ENCODE results near the gene EMX1. TPM values are rescaled to one million over a fixed set of nuclear protein-coding genes. Genes with fewer than 3 reads are reported as not detected.
A peak's percentile ranks its signal among the peaks of the same experiment; 100 is the strongest.

Gene EMX1
- polyA plus RNA-seq, 1 donor from 2014 or later = 0.33 TPM

DNA sequence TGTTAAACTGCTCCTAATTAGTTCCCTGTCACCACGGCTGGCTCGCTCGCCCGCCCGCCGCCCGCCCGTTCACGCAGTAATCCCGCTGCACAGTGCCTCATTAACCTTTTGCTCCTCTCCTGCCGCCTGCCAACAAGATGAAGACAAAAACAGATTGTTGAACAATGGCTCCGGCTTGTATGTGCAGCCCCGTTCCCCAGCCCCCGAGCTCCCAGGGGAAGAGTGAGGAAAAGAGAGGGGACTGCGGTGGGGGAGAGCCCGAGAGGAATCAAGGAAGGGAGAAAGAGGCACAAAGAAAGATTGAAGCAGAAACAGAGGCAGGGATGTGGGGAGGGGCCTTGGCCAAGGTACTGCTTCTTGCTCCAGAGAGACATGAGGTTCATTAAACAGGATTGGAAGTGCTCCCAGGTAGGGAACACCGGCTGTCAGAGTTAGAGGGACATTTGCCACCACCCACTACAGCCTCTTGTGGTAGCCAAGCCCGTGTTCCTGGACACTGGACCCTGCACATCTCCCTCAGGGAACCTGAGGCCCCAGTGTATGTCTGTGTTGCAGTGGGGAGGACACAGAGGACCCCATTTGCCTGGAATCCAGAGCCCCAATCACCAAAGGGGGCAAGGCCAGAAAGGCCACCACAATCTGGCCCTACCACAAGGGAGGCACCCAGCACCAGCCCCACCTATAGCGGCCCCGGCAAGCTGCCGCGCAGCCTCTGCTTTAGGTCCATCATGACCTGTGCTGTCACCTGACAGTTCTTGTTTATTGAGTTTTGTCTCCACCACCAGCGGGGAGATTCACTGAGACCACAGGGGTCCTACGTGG lies 38.1 kb downstream of the EMX1 start:
- Histone ChIP-seq H3K36me3 (ENCODE audit: insufficient read depth, low read length) (no peaks in the 10 kb centered on the region), H3K9ac (ENCODE audit: low read length) (peak overlapping the region; percentile 38)

DNA sequence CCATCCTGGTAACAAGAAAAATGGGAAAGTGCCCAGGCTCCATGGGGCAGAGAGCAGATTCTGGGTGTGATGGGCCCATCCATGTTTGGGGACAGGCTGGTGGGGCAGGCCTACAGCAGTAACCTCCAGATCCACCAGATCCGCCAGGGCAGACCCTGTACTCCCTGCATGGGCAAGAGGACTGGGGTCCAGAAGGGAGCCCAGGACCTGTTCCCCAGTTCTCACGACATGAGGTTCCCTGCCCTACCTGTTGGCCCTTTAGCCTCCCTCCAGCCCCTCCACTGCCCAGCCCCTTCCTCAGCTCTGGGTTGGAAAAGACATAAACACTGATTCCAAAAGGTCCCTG lies 38.7 kb downstream of the EMX1 start:
- Histone ChIP-seq H3K4me2 (ENCODE audit: low read length) (no peak overlapping the region), H3K79me2 (replicated peaks; ENCODE audit: insufficient read depth, low read length) (no peaks in the 10 kb centered on the region), H3K27me3 (ENCODE audit: insufficient read depth, low read depth, low read length) (no peaks in the 10 kb centered on the region), H3K9ac (ENCODE audit: low read length) (no peak overlapping the region), H4K20me1 (ENCODE audit: insufficient read depth) (no peaks in the 10 kb centered on the region), H2AFZ (ENCODE audit: low read depth, low read length) (no peak overlapping the region), H3K9me2 (ENCODE audit: insufficient read depth, low read length) (no peaks in the 10 kb centered on the region), H3F3A (ENCODE audit: insufficient read depth, low read length, poor library complexity, severe bottlenecking) (no peaks in the 10 kb centered on the region), H3K9me3 (ENCODE audit: low read length) (no peaks in the 10 kb centered on the region), H3K27ac (ENCODE audit: low read length) (no peak overlapping the region), H3K4me3 (ENCODE audit: low read length) (no peak overlapping the region), H3K36me3 (ENCODE audit: insufficient read depth, low read length) (no peaks in the 10 kb centered on the region)
- TF ChIP-seq SMC3 (conservative IDR thresholded peaks at IDR 0.05; ENCODE audit: poor library complexity) = no peak
- no peak for TF ChIP-seq EZH2 (IDR thresholded peaks at IDR 0.05; ENCODE audit: borderline replicate concordance, insufficient read depth, low read length, poor library complexity, severe bottlenecking)
- TF ChIP-seq, protein P1, sequence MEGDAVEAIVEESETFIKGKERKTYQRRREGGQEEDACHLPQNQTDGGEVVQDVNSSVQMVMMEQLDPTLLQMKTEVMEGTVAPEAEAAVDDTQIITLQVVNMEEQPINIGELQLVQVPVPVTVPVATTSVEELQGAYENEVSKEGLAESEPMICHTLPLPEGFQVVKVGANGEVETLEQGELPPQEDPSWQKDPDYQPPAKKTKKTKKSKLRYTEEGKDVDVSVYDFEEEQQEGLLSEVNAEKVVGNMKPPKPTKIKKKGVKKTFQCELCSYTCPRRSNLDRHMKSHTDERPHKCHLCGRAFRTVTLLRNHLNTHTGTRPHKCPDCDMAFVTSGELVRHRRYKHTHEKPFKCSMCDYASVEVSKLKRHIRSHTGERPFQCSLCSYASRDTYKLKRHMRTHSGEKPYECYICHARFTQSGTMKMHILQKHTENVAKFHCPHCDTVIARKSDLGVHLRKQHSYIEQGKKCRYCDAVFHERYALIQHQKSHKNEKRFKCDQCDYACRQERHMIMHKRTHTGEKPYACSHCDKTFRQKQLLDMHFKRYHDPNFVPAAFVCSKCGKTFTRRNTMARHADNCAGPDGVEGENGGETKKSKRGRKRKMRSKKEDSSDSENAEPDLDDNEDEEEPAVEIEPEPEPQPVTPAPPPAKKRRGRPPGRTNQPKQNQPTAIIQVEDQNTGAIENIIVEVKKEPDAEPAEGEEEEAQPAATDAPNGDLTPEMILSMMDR (IDR thresholded peaks at IDR 0.05; ENCODE audit: poor library complexity, severe bottlenecking) = no peak
- TF ChIP-seq EP300 (conservative IDR thresholded peaks at IDR 0.05; ENCODE audit: poor library complexity, severe bottlenecking) = no peak
- no peak for TF ChIP-seq POLR2AphosphoS5 (IDR thresholded peaks at IDR 0.05)
- no peak for TF ChIP-seq RAD21 (conservative IDR thresholded peaks at IDR 0.05)
- TF ChIP-seq, protein P2, sequence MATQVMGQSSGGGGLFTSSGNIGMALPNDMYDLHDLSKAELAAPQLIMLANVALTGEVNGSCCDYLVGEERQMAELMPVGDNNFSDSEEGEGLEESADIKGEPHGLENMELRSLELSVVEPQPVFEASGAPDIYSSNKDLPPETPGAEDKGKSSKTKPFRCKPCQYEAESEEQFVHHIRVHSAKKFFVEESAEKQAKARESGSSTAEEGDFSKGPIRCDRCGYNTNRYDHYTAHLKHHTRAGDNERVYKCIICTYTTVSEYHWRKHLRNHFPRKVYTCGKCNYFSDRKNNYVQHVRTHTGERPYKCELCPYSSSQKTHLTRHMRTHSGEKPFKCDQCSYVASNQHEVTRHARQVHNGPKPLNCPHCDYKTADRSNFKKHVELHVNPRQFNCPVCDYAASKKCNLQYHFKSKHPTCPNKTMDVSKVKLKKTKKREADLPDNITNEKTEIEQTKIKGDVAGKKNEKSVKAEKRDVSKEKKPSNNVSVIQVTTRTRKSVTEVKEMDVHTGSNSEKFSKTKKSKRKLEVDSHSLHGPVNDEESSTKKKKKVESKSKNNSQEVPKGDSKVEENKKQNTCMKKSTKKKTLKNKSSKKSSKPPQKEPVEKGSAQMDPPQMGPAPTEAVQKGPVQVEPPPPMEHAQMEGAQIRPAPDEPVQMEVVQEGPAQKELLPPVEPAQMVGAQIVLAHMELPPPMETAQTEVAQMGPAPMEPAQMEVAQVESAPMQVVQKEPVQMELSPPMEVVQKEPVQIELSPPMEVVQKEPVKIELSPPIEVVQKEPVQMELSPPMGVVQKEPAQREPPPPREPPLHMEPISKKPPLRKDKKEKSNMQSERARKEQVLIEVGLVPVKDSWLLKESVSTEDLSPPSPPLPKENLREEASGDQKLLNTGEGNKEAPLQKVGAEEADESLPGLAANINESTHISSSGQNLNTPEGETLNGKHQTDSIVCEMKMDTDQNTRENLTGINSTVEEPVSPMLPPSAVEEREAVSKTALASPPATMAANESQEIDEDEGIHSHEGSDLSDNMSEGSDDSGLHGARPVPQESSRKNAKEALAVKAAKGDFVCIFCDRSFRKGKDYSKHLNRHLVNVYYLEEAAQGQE (IDR thresholded peaks at IDR 0.05; ENCODE audit: borderline replicate concordance) = no peak
- no peak for TF ChIP-seq MXI1 (conservative IDR thresholded peaks at IDR 0.05; ENCODE audit: poor library complexity, severe bottlenecking)
- no peak for TF ChIP-seq TAF1 (IDR thresholded peaks at IDR 0.05; ENCODE audit: low read depth)

More for the DNA sequence above, 38.1 kb downstream of the EMX1 start:
- Histone ChIP-seq H3K79me2 (replicated peaks; ENCODE audit: insufficient read depth, low read length) (no peaks in the 10 kb centered on the region), H3K9me3 (ENCODE audit: low read length) (no peaks in the 10 kb centered on the region), H2AFZ (ENCODE audit: low read depth, low read length) (peak overlapping the region; percentile 27), H3F3A (ENCODE audit: insufficient read depth, low read length, poor library complexity, severe bottlenecking) (no peaks in the 10 kb centered on the region), H3K27me3 (ENCODE audit: insufficient read depth, low read depth, low read length) (no peaks in the 10 kb centered on the region), H3K4me3 (ENCODE audit: low read length) (peak overlapping the region; percentile 25), H3K4me2 (ENCODE audit: low read length) (no peak overlapping the region), H4K20me1 (ENCODE audit: insufficient read depth) (no peaks in the 10 kb centered on the region), H3K9me2 (ENCODE audit: insufficient read depth, low read length) (no peaks in the 10 kb centered on the region), H3K27ac (ENCODE audit: low read length) (no peak overlapping the region)
- TF ChIP-seq EZH2 (IDR thresholded peaks at IDR 0.05; ENCODE audit: borderline replicate concordance, insufficient read depth, low read length, poor library complexity, severe bottlenecking) (no peak), RAD21 (conservative IDR thresholded peaks at IDR 0.05) (no peak)
- TF ChIP-seq, protein P2 (IDR thresholded peaks at IDR 0.05; ENCODE audit: borderline replicate concordance) = peak; percentile 43

Data from neural cell (in vitro differentiated cells).